Keratinocyte (primary cell): ENCODE measurements around the gene FRMD3. TPM values are rescaled to one million over a fixed set of nuclear protein-coding genes. Genes with fewer than 3 reads are reported as not detected.

ENCODE experiments used
- DNase-seq: peaks from one replicate; pipeline ENCODE4 v3.0.0-alpha.2; 2011; ENCODE audit warnings: low read depth, missing footprints, low spot score
- FAIRE-seq: peaks from 2 replicates; lab custom pipeline; 2011; peaks lifted over from hg19 to GRCh38; lab: Jason Lieb, UNC
- H2AFZ ChIP-seq: 2 replicates; pipeline ENCODE4 v1.6.0; 2012; ENCODE audit warnings: low read length, control low read depth, inconsistent platforms; ENCODE audit not compliant: control insufficient read depth
- H3K27ac ChIP-seq: 2 replicates; pipeline ENCODE4 v1.5.1; 2011; ENCODE audit warnings: low read length; ENCODE audit not compliant: control insufficient read depth, insufficient read depth
- H3K27me3 ChIP-seq: 3 replicates; pipeline ENCODE4 v1.6.0; 2011; ENCODE audit warnings: low read length; ENCODE audit not compliant: control insufficient read depth, insufficient read depth; ENCODE audit errors: extremely low read depth
- H3K36me3 ChIP-seq, 2 experiments: 2 replicates in 1 of 2; 3 replicates in 1 of 2; pipeline ENCODE4 v1.5.1; 2011; ENCODE audit warnings: low read length in 2 of 2, mild to moderate bottlenecking in 1 of 2; ENCODE audit not compliant: control insufficient read depth in 2 of 2, insufficient read depth in 2 of 2; ENCODE audit errors: extremely low read depth in 1 of 2
- H3K4me1 ChIP-seq: 3 replicates; pipeline ENCODE4 v1.5.1; 2011; ENCODE audit warnings: low read length; ENCODE audit not compliant: control insufficient read depth, insufficient read depth; ENCODE audit errors: extremely low read depth
- H3K4me2 ChIP-seq: 3 replicates; pipeline ENCODE4 v1.6.0; 2011; ENCODE audit warnings: low read depth, low read length; ENCODE audit not compliant: control insufficient read depth, insufficient read depth; ENCODE audit errors: extremely low read depth
- H3K4me3 ChIP-seq, 3 experiments: fragments of 200-600 bp in 1 of 3; sonication (generic) in 1 of 3; 2 replicates in 2 of 3; 3 replicates in 1 of 3; pipeline ENCODE4 v1.5.1; 2011 to 2016; ENCODE audit warnings: low read length in 3 of 3, mild to moderate bottlenecking in 3 of 3, control low read depth in 2 of 3, inconsistent platforms in 1 of 3, low read depth in 1 of 3, mixed read lengths in 1 of 3, mixed run types in 1 of 3, moderate library complexity in 1 of 3; ENCODE audit not compliant: control insufficient read depth in 2 of 3, insufficient read depth in 2 of 3; ENCODE audit errors: extremely low read depth in 1 of 3
- H3K79me2 ChIP-seq: 2 replicates; pipeline ENCODE4 v1.6.0; 2012; ENCODE audit warnings: low read length; ENCODE audit not compliant: control insufficient read depth, insufficient read depth
- H3K9ac ChIP-seq: 3 replicates; pipeline ENCODE4 v1.6.0; 2011; ENCODE audit warnings: low read length; ENCODE audit not compliant: control insufficient read depth, insufficient read depth; ENCODE audit errors: extremely low read depth
- H3K9me1 ChIP-seq: 3 replicates; pipeline ENCODE4 v1.6.0; 2011; ENCODE audit warnings: low read length; ENCODE audit not compliant: control insufficient read depth, insufficient read depth; ENCODE audit errors: extremely low read depth
- H3K9me3 ChIP-seq: 2 replicates; pipeline ENCODE4 v1.5.1; 2012; ENCODE audit warnings: low read depth, low read length; ENCODE audit not compliant: control insufficient read depth
- H4K20me1 ChIP-seq: 3 replicates; pipeline ENCODE4 v1.6.0; 2011; ENCODE audit warnings: low read length; ENCODE audit not compliant: control insufficient read depth, insufficient read depth; ENCODE audit errors: extremely low read depth
- EZH2 ChIP-seq: IDR thresholded peaks from one replicate; pipeline ENCODE4 v1.6.1; 2012; ENCODE audit warnings: inconsistent platforms, mild to moderate bottlenecking, low read length, moderate library complexity
- dilution Hi-C: fragments of 300-500 bp; cut with MboI; formaldehyde crosslinking; loops from one replicate; pipeline ENCODE4 v1.7.0; 2020; ENCODE audit warnings: low sequenced_read_pairs; ENCODE audit not compliant: extremely low pct_ligation_motif_present
- polyA plus RNA-seq, 5 experiments: library from polyadenylated mRNA; depleted of rRNA in 3 of 5; stranded (reverse) in 3 of 5; stranded (forward) in 1 of 5; unstranded in 1 of 5; fragments of >200 nt; gene quantifications; 1 replicate in 1 of 5; 2 replicates in 3 of 5; 3 replicates in 1 of 5; pipeline versions ENCODE4 v1.2.1 to v1.2.3, GENCODE V29; 2011 to 2012; ENCODE audit warnings: missing spikeins in 2 of 5, low read depth in 1 of 5, low replicate concordance in 1 of 5
- TF ChIP-seq, protein P1 (sequence below), 3 experiments: IDR thresholded peaks in 1 of 3; conservative IDR thresholded peaks in 1 of 3; optimal IDR thresholded peaks in 1 of 3; 2 replicates in 2 of 3; 3 replicates in 1 of 3; pipeline versions ENCODE3 to v1.5.1; 2011; ENCODE audit warnings: low read length in 3 of 3, mild to moderate bottlenecking in 3 of 3, moderate library complexity in 2 of 3, control low read depth in 1 of 3, inconsistent platforms in 1 of 3; ENCODE audit not compliant: insufficient read depth in 2 of 3; ENCODE audit errors: extremely low read depth in 1 of 3

FRMD3 gene
- polyA plus RNA-seq, 1 donor (not counting 4 experiments of a cell fraction or from before 2014, with no cell fraction given) = 0.21 TPM

DNA sequence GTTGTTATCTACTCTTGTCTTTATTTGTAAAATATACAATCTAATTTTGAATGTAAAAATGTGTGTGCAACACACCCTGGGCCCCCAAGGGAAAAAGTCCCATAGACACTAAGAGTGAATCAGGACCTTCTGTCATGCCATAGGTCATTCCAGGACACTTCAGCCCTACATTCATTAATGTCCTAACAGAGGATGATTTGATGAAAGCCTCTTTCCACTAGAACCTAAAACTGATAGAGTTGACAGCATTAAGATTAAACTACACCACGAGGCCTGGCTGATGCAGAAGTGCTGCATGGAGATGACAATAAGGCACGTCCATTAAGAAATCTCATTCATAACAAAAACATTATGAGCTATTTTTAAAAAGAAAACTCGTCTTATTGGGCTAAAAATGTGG, 46.2 kb downstream of the FRMD3 start:
- H3K36me3 ChIP-seq = no peaks in the 10 kb centered on the region
- H3K9me3 ChIP-seq = no peaks in the 10 kb centered on the region
- FAIRE-seq (no peak), DNase-seq (no peak)
- H3K27ac ChIP-seq = no peak overlapping the region
- H3K9me1 ChIP-seq = no peaks in the 10 kb centered on the region
- H3K79me2 ChIP-seq = no peaks in the 10 kb centered on the region
- no peak overlapping the region for H3K9ac ChIP-seq
- H2AFZ ChIP-seq = no peak overlapping the region
- dilution Hi-C loops = no loop called here
- no peaks in the 10 kb centered on the region for H4K20me1 ChIP-seq
- no peaks in the 10 kb centered on the region for H3K4me1 ChIP-seq
- no peak overlapping the region for H3K4me3 ChIP-seq
- H3K4me2 ChIP-seq = no peak overlapping the region
- TF ChIP-seq EZH2 = no peak
- no peaks in the 10 kb centered on the region for H3K27me3 ChIP-seq

DNA sequence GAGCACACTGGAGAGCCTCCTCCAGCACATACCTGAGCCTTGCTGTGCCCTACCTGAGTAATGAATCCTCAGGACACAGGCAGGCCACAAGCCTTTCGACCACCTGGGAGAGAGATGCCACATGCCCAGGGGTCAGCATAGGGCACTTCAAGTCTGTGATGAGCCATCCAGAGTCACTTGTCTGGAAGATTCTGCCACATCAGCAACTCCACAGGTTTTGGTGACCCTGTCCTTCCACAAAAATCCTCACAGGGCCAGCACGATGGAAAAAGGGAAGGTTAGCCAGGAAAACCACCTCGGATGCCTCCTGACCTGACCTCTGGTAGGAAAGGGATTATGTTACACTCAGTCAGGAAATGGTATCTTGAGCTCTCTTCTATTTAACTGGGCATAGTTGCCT, 46.8 kb downstream of the FRMD3 start:
- DNase-seq = no peak
- no peak overlapping the region for H3K4me3 ChIP-seq
- TF ChIP-seq, protein P1, sequence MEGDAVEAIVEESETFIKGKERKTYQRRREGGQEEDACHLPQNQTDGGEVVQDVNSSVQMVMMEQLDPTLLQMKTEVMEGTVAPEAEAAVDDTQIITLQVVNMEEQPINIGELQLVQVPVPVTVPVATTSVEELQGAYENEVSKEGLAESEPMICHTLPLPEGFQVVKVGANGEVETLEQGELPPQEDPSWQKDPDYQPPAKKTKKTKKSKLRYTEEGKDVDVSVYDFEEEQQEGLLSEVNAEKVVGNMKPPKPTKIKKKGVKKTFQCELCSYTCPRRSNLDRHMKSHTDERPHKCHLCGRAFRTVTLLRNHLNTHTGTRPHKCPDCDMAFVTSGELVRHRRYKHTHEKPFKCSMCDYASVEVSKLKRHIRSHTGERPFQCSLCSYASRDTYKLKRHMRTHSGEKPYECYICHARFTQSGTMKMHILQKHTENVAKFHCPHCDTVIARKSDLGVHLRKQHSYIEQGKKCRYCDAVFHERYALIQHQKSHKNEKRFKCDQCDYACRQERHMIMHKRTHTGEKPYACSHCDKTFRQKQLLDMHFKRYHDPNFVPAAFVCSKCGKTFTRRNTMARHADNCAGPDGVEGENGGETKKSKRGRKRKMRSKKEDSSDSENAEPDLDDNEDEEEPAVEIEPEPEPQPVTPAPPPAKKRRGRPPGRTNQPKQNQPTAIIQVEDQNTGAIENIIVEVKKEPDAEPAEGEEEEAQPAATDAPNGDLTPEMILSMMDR (optimal IDR thresholded peaks at IDR 0.05 in 1 of 3, IDR thresholded peaks at IDR 0.05 in 1 of 3, conservative IDR thresholded peaks at IDR 0.05 in 1 of 3; ENCODE audit: extremely low read depth in 1 of 3, insufficient read depth in 2 of 3, low read length in 3 of 3) = no peak
- H2AFZ ChIP-seq = no peak overlapping the region
- dilution Hi-C loops = no loop called here
- no peak overlapping the region for H3K4me2 ChIP-seq
- no peaks in the 10 kb centered on the region for H3K9me1 ChIP-seq
- no peak overlapping the region for H3K9ac ChIP-seq
- no peaks in the 10 kb centered on the region for H3K9me3 ChIP-seq
- no peaks in the 10 kb centered on the region for H3K79me2 ChIP-seq
- H3K36me3 ChIP-seq = no peaks in the 10 kb centered on the region
- H3K4me1 ChIP-seq = no peaks in the 10 kb centered on the region
- no peaks in the 10 kb centered on the region for H4K20me1 ChIP-seq
- no peaks in the 10 kb centered on the region for H3K27me3 ChIP-seq
- no peak for FAIRE-seq
- no peak overlapping the region for H3K27ac ChIP-seq

- H3K79me2 ChIP-seq = no peaks in the 10 kb centered on the region
- H3K9ac ChIP-seq = no peak overlapping the region
- H3K4me3 ChIP-seq = no peak overlapping the region
- H3K4me2 ChIP-seq = no peak overlapping the region
- TF ChIP-seq, protein P1 (optimal IDR thresholded peaks at IDR 0.05 in 1 of 3, IDR thresholded peaks at IDR 0.05 in 1 of 3, conservative IDR thresholded peaks at IDR 0.05 in 1 of 3; ENCODE audit: extremely low read depth in 1 of 3, insufficient read depth in 2 of 3, low read length in 3 of 3) = no peak
- no peak for TF ChIP-seq EZH2
- H2AFZ ChIP-seq = no peak overlapping the region
- no peak for FAIRE-seq
- H3K4me1 ChIP-seq = no peaks in the 10 kb centered on the region
- H3K27ac ChIP-seq = no peak overlapping the region
- no peaks in the 10 kb centered on the region for H3K27me3 ChIP-seq
- no peaks in the 10 kb centered on the region for H4K20me1 ChIP-seq
- dilution Hi-C loops = no loop called here
- no peak for DNase-seq
- H3K9me1 ChIP-seq = no peaks in the 10 kb centered on the region
- no peaks in the 10 kb centered on the region for H3K36me3 ChIP-seq
- no peaks in the 10 kb centered on the region for H3K9me3 ChIP-seq
Observed at GRCh38 chr9:83489961-83490360, 48.2 kb downstream of the FRMD3 start.
